Measurements from ENCODE around the gene KMT2C.
"Not testable (repeated sequence)": the region's sequence is repeated elsewhere in the genome, so short reads cannot be mapped to it uniquely, and the experiment has no call there.

Gene KMT2C

GRCh38 chr7:152353281-152353680 lies 82.5 kb downstream of the KMT2C start:
- not testable (repeated sequence) for DNase-seq

- not testable (repeated sequence) for DNase-seq
Measured at GRCh38 chr7:152351747-152352146, 84.1 kb downstream of the KMT2C start.

- DNase-seq = no peak
Measured at GRCh38 chr7:152351168-152351567, 84.6 kb downstream of the KMT2C start.

GRCh38 chr7:152347888-152348287 lies 87.9 kb downstream of the KMT2C start:
- DNase-seq = no peak

GRCh38 chr7:152344253-152344652 lies 91.5 kb downstream of the KMT2C start:
- DNase-seq = no peak

GRCh38 chr7:152342796-152343195 lies 93.0 kb downstream of the KMT2C start:
- DNase-seq = no peak

- DNase-seq = no peak
Measured at GRCh38 chr7:152341914-152342236, 93.9 kb downstream of the KMT2C start.

GRCh38 chr7:152341039-152341913 lies 94.5 kb downstream of the KMT2C start:
- no peak for DNase-seq

- DNase-seq = no peak
Measured at GRCh38 chr7:152340161-152340560, 95.6 kb downstream of the KMT2C start.

- DNase-seq = no peak
Measured at GRCh38 chr7:152338561-152338960, 97.2 kb downstream of the KMT2C start.

- no peak for DNase-seq
Measured at GRCh38 chr7:152336754-152337368, 98.9 kb downstream of the KMT2C start.

- no peak for DNase-seq
Measured at GRCh38 chr7:152335900-152336571, 99.8 kb downstream of the KMT2C start.

- no peak for DNase-seq
Measured at GRCh38 chr7:152333134-152333533, 102.7 kb downstream of the KMT2C start.

GRCh38 chr7:152330827-152331226 lies 105.0 kb downstream of the KMT2C start:
- no peak for DNase-seq

- DNase-seq = no peak
Measured at GRCh38 chr7:152329469-152329868, 106.3 kb downstream of the KMT2C start.

- no peak for DNase-seq
Measured at GRCh38 chr7:152328234-152328633, 107.6 kb downstream of the KMT2C start.

GRCh38 chr7:152315845-152316244 lies 120.0 kb downstream of the KMT2C start:
- DNase-seq = no peak

GRCh38 chr7:152313831-152314604 lies 121.8 kb downstream of the KMT2C start:
- no peak for DNase-seq

- DNase-seq = no peak
Measured at GRCh38 chr7:152313217-152313616, 122.6 kb downstream of the KMT2C start.

GRCh38 chr7:152312316-152312715 lies 123.5 kb downstream of the KMT2C start:
- no peak for DNase-seq

- DNase-seq = no peak
Measured at GRCh38 chr7:152307902-152308301, 127.9 kb downstream of the KMT2C start.

- not testable (repeated sequence) for DNase-seq
Measured at GRCh38 chr7:152299542-152300143, 136.2 kb downstream of the KMT2C start.

- DNase-seq = no peak
Measured at GRCh38 chr7:152292897-152293296, 142.9 kb downstream of the KMT2C start.

Measured in activated CD8-positive, alpha-beta memory T cell treated with anti-CD3 and anti-CD28 coated beads, Interleukin-2, amount 50 U/mL, for 4 hours (primary cell).